ENCODE results near the gene FAM13C.
"Not testable (repeated sequence)": the region's sequence is repeated elsewhere in the genome, so short reads cannot be mapped to it uniquely, and the experiment has no call there.

Gene FAM13C

DNA sequence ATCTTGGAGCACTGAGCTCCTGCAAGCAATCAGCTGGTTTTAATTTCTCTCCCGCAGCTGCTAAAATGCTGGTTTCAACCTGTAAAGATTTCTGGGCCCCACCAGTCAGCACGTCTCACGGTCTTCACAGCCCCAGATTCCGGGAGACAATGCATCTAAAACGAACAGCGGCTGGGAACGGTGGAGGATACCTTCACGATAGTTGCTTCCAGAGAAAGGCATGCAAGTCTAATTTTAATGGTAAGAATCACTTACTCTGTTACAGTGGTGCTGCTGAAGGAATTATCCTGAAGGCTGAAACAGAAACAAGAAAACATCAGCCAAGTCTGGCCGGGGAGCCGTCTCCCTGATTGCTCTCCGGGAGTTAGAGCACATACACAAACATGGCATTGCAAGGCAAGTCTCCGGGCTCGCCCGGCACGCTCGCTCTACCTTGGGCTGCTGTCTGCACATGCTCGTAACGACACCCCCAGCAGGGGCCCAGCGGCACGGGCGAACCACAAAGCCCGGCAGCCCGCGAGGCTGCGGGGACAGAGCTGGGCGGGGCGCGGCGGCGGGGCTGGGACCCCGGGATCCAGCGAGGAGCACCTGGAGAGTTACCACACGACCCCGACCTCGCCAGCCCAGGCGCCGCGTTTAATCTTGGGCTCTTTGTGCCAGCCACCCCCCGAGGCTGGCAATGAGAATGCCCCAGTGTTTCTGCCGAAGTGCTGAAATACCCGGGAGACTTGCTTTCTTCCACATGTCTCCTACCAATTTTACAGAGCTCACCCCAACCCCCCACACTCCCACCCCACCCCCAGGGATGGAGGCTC, at the start of gene FAM13C:
TSS of gene FAM13C (minus strand) at position 406 of the 815 bp plus-strand sequence. CDS start at position 317, 89 bp downstream.
- DNase-seq (ENCODE audit: low read depth, low spot score) = no peak

DNA sequence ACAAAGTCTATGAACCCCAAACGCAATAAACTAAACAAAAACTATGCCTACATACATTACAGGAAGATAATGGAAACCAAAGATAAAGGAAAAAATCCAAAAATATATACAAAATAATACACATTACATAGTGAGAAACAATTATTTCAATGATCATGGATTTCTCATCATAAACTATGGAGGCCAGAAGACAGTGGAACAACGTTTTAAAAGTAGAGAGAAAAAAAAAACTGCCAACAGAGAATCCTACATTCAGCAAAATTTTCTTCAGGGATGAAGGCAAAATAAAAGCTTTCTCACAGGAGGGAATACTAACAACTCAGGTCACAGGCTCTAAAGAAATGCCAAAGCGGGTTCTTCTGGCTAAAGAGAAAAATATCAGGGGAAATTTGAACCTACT, 42.9 kb upstream of the FAM13C start:
- DNase-seq (ENCODE audit: low read depth, low spot score) = no peak

DNA sequence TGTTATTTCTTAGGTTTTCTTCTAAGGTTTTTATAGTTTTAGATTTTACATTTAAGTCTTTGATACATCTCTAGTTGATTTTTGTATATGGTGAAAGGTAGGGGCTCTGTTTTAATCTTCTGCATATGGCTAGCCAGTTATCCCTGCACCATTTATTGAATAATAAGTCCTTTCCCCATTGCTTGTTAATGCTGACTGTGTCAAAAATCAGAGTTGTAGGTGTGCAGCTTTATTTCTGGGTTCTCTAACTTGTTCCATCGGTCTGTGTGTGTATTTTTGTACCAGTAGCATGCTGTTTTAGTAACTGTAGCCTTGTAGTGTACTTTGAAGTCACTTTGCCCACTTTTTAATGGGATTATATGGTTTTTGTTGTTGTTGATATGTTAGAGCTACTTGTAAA, 37.9 kb upstream of the FAM13C start:
- no peak for DNase-seq (ENCODE audit: low read depth, low spot score)

- not testable (repeated sequence) for DNase-seq (ENCODE audit: low read depth, low spot score)
Measured at GRCh38 chr10:59399329-59399728, 37.0 kb upstream of the FAM13C start.

GRCh38 chr10:59397961-59398360, 35.6 kb upstream of the FAM13C start:
- DNase-seq (ENCODE audit: low read depth, low spot score) = no peak

DNA sequence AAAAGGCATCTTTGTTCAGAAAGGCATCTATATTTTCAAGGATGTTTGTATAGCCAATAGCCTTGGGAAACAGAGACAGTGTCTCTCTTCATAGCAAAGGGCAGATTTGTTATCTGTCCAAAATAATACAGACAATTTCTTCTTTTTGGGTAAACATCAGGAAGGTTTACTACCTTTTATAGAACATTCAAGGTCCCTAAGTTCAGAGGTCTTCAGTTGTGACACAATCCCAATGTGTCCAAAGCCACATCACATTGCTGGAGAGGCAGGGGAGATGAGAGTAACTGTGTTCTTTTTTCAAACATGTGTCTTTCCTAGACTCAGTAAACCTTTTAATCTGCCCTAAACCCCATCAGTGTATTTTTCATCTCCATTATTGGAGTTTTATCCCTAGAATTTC, 33.6 kb upstream of the FAM13C start:
- DNase-seq (ENCODE audit: low read depth, low spot score) = no peak

DNA sequence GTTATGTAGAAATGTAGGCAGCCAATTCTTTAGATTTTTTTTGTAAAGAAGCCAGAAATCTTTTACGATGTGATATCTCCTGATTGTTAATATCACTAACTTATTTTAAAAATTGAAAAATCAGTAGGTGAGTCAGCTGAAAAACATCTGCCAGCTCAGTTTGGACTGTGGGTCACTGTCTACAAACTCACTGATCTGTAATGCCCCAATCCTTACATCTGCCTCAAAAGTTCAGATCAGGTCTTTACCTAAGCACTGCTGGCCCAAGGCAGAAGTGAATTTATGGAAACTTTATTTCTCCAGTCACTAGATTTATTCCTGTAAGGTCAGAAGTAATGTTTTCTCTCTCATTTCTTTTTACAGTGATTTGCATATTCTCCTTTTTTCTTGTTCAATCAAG, 31.0 kb upstream of the FAM13C start:
- DNase-seq (ENCODE audit: low read depth, low spot score) = no peak

DNA sequence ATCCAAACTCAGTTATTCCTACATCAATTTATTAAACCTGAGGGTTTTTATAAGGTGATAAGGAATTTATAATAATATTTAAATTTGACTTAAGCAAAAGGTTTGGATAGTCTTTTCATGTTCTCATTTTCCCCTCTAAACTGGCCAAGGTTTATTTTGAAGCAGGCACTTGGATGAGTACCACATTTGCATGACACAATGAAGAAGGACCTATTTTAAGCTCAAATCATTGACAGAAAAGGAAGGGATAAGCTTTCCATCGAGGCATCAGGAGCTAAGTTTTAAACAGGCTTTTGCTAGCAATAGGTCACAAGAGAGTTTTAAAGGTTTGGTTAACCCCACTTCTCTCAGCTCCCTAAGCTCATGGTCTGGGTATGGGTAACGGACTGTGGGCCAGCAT, 28.7 kb upstream of the FAM13C start:
- no peak for DNase-seq (ENCODE audit: low read depth, low spot score)

- DNase-seq (ENCODE audit: low read depth, low spot score) = no peak
Measured at GRCh38 chr10:59388671-59388976, 26.3 kb upstream of the FAM13C start.

DNA sequence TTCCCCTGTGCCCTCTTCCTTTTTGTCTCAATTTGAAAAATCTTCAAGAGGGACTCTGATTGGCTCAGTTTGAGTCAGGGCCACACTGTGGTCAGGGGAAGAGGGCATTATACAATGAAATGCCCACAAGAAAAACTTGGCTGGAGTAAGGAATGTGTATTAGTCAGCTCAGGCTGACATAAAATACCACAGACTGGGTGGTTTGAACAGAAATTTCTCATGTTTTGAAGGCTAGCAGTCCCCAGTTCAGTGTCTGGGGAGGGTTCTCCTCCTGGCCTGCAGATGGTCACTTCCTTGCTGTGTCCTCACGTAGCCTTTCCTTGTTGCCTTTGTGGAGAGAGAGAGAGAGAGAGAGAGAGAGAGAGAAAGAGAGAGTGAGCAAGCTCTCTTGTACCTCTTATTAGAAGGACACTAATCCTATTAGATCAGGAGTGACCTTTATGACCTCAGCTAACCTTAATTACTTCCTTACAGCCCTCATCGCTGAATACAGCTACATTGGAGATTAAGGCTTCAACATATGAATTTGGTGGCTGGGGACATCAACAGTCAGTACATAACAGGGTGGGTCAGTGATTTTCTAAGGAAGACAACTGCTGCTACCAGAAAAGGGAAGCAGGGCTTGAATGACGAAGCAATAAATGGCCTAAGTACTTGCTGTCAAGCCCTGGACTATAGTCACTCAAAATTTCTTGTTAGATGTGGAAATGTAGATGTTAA, 25.8 kb upstream of the FAM13C start:
- peak; percentile 41 for DNase-seq (ENCODE audit: low read depth, low spot score)

DNA sequence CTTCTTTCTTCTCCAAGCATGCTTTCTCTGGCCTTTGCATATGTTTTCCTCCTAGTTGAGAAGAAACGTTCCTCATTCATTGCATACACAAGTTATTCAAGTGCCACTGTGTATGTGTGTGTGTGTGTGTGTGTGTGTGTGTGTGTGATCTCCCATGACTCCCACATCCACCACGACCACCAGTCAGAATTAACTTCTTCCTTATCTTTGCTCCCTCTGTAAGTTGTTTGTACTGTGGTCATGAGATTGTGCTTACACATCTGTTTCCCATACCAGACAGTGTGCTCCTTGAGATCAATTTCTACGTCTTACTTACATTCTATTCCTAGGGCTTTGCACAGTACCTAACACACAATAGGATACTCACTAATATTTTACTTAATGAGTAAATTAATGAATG, 22.4 kb upstream of the FAM13C start:
- no peak for DNase-seq (ENCODE audit: low read depth, low spot score)

DNA sequence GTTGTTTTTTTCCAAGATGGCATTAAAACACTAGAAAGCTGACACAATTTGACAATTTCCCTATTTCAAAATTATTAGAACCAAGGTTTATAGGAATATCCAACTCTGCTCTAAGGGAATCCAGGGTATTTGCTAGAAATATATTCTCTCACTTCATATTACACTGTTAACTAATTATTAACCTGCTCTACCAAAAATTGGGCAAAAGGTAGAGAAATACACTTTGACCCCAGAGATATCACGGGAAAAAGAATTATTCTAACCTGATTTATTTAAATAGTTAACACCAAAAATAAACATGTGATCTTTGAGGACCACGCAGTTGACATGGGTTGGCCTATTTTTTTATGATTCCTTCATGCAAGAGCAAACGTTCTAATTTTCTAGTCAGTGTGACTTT, 21.6 kb upstream of the FAM13C start:
- DNase-seq (ENCODE audit: low read depth, low spot score) = no peak

- DNase-seq (ENCODE audit: low read depth, low spot score) = no peak
Measured at GRCh38 chr10:59383436-59383835, 21.1 kb upstream of the FAM13C start.

- DNase-seq (ENCODE audit: low read depth, low spot score) = no peak
Measured at GRCh38 chr10:59382831-59383295, 20.5 kb upstream of the FAM13C start.

DNA sequence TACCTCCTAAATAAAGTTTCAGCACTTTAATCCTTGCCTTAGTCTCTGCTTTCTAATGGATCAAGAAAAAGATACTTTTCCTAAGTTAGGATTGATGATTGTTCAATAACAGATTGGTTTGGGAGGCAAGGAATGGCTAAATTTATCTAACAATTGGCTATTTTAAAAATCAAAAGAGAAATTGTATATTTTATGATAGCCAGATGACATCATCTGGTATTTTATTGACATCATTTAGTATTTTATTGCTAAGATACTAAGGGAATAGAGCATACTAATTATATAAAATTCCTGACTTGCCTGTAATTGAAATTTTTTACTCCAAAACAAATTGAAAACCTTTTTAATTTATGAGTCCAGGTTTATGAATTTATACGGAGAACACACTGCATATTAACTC, 19.3 kb upstream of the FAM13C start:
- DNase-seq (ENCODE audit: low read depth, low spot score) = no peak

DNA sequence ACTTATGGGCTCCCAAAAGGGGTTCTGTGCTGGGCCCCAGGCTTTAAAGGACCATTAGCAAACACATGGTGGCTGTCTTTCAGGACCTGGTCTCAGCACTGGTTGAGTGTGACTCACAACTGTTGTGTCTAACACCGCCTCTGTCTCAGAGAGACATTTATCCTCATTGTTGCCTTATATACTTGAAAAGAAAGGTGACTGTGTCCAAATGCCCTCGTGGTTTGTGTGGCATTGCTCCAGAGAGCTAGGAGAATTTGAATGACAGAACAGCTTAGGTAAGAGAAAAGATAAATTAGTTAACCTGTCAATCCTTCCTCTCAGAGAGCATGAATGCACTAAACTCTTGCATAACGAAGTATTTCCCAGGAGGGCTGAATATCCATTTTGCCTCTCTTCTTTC, 14.5 kb upstream of the FAM13C start:
- DNase-seq (ENCODE audit: low read depth, low spot score) = no peak

- no peak for DNase-seq (ENCODE audit: low read depth, low spot score)
Measured at GRCh38 chr10:59375990-59376389, 13.6 kb upstream of the FAM13C start.

- DNase-seq (ENCODE audit: low read depth, low spot score) = no peak
Measured at GRCh38 chr10:59374916-59375315, 12.6 kb upstream of the FAM13C start.

- DNase-seq (ENCODE audit: low read depth, low spot score) = no peak
Measured at GRCh38 chr10:59373071-59373470, 10.7 kb upstream of the FAM13C start.

GRCh38 chr10:59372543-59372942, 10.2 kb upstream of the FAM13C start:
- DNase-seq (ENCODE audit: low read depth, low spot score) = no peak

GRCh38 chr10:59366290-59366689, 3.9 kb upstream of the FAM13C start:
- no peak for DNase-seq (ENCODE audit: low read depth, low spot score)

GRCh38 chr10:59363446-59363958, 1.2 kb upstream of the FAM13C start:
- no peak for DNase-seq (ENCODE audit: low read depth, low spot score)

- DNase-seq (ENCODE audit: low read depth, low spot score) = no peak
Measured at GRCh38 chr10:59362959-59363381, 621 bp upstream of the FAM13C start.

Measured in smooth muscle cell of the brain vasculature (primary cell).